H54 (cell line): Measurements from ENCODE around the gene FAM163B.

ENCODE experiments used
- DNase-seq: peaks from one replicate; pipeline ENCODE4 v3.0.0; 2011; ENCODE audit warnings: low spot score, mixed read lengths; ENCODE audit not compliant: insufficient read length
- FAIRE-seq: peaks from 3 replicates; lab custom pipeline; 2011; peaks lifted over from hg19 to GRCh38; lab: Jason Lieb, UNC
- POLR2A ChIP-seq: IDR thresholded peaks from 2 replicates; pipeline ENCODE4 v1.6.1; 2011; ENCODE audit warnings: low read depth, mild to moderate bottlenecking, low read length

FAM163B gene

GRCh38 chr9:133563291-133563796 is 45.8 kb downstream of the FAM163B start:
- no peak for FAIRE-seq
- DNase-seq, result no peak
- no peak for TF ChIP-seq POLR2A

- FAIRE-seq, result no peak
- TF ChIP-seq POLR2A, result no peak
- DNase-seq, result no peak
Observed at GRCh38 chr9:133562611-133563290, 46.4 kb downstream of the FAM163B start.

- no peak for FAIRE-seq
- no peak for DNase-seq
- TF ChIP-seq POLR2A, result no peak
Observed at GRCh38 chr9:133561976-133562554, 47.1 kb downstream of the FAM163B start.

GRCh38 chr9:133560944-133561343 is 48.2 kb downstream of the FAM163B start:
- FAIRE-seq (no peak), DNase-seq (no peak)
- no peak for TF ChIP-seq POLR2A

GRCh38 chr9:133560311-133560710 is 48.9 kb downstream of the FAM163B start:
- no peak for TF ChIP-seq POLR2A
- DNase-seq (no peak), FAIRE-seq (no peak)

GRCh38 chr9:133558191-133559126 is 50.7 kb downstream of the FAM163B start:
- peak; percentile 23 for FAIRE-seq
- TF ChIP-seq POLR2A, result no peak
- DNase-seq, result peak; percentile 97

GRCh38 chr9:133557581-133557980 is 51.6 kb downstream of the FAM163B start:
- TF ChIP-seq POLR2A, result no peak
- DNase-seq, result no peak
- no peak for FAIRE-seq

- DNase-seq (no peak), FAIRE-seq (no peak)
- TF ChIP-seq POLR2A, result no peak
Observed at GRCh38 chr9:133556354-133556753, 52.8 kb downstream of the FAM163B start.

GRCh38 chr9:133554729-133555128 is 54.5 kb downstream of the FAM163B start:
- no peak for TF ChIP-seq POLR2A
- FAIRE-seq (no peak), DNase-seq (no peak)

GRCh38 chr9:133553973-133554713 is 55.0 kb downstream of the FAM163B start:
- no peak for DNase-seq
- no peak for TF ChIP-seq POLR2A
- no peak for FAIRE-seq

GRCh38 chr9:133553123-133553522 is 56.1 kb downstream of the FAM163B start:
- no peak for DNase-seq
- TF ChIP-seq POLR2A, result no peak
- FAIRE-seq, result no peak

GRCh38 chr9:133552236-133552635 is 57.0 kb downstream of the FAM163B start:
- FAIRE-seq (no peak), DNase-seq (no peak)
- no peak for TF ChIP-seq POLR2A

GRCh38 chr9:133551446-133551845 is 57.7 kb downstream of the FAM163B start:
- DNase-seq (no peak), FAIRE-seq (no peak)
- TF ChIP-seq POLR2A, result no peak
